Memory B cell (primary cell): ENCODE measurements around the gene ASNSD1.
"Not testable (repeated sequence)": the region's sequence is repeated elsewhere in the genome, so short reads cannot be mapped to it uniquely, and the experiment has no call there.

Experiments used
- ATAC-seq: fragments of 150-1000 bp; cut with Tn5 transposase; 2 replicates; pipeline ENCODE4 v1.10.0; 2021; ENCODE audit warnings: low read depth, mild to moderate bottlenecking, moderate library complexity
- DNase-seq, 2 donors: peaks; one replicate each; pipeline ENCODE4 v3.0.0; 2022; ENCODE audit warnings: low spot score in 2 of 2
- H3K27ac Mint-ChIP-seq: one replicate; pipeline ENCODE4 v1.8.0; 2022; ENCODE audit warnings: mild to moderate bottlenecking, moderate library complexity, mixed read lengths
- H3K27me3 Mint-ChIP-seq: one replicate; pipeline ENCODE4 v1.8.0; 2022; ENCODE audit warnings: mixed read lengths
- H3K36me3 Mint-ChIP-seq: one replicate; pipeline ENCODE4 v1.8.0; 2022; ENCODE audit warnings: mild to moderate bottlenecking, mixed read lengths
- H3K4me1 Mint-ChIP-seq: one replicate; pipeline ENCODE4 v1.8.0; 2022; ENCODE audit warnings: mixed read lengths
- H3K4me3 Mint-ChIP-seq: one replicate; pipeline ENCODE4 v1.8.0; 2022; ENCODE audit warnings: mild to moderate bottlenecking, moderate library complexity, mixed read lengths
- H3K9me3 Mint-ChIP-seq: one replicate; pipeline ENCODE4 v1.8.0; 2022; ENCODE audit warnings: mixed read lengths

The ASNSD1 gene

GRCh38 chr2:189660803-189661147 lies 484 bp upstream of the ASNSD1 start:
- Mint-ChIP-seq H3K27ac (no peak overlapping the region), H3K36me3 (no peaks in the 10 kb centered on the region), H3K4me3 (no peak overlapping the region), H3K9me3 (no peaks in the 10 kb centered on the region), H3K27me3 (no peaks in the 10 kb centered on the region), H3K4me1 (peaks cover 20% of the 10 kb centered on the region)
- ATAC-seq (no peak), DNase-seq (no peak)

- Mint-ChIP-seq H3K4me1 (peaks cover 20% of the 10 kb centered on the region), H3K9me3 (no peaks in the 10 kb centered on the region), H3K27ac (no peak overlapping the region), H3K36me3 (peaks cover 6% of the 10 kb centered on the region), H3K27me3 (no peaks in the 10 kb centered on the region), H3K4me3 (no peak overlapping the region)
- DNase-seq (no peak), ATAC-seq (no peak)
Observed at GRCh38 chr2:189661957-189662321, 680 bp downstream of the ASNSD1 start.

- peaks cover 16% of the 10 kb centered on the region for H3K4me1 Mint-ChIP-seq
- no peaks in the 10 kb centered on the region for H3K9me3 Mint-ChIP-seq
- ATAC-seq, result no peak
- no peak overlapping the region for H3K27ac Mint-ChIP-seq
- DNase-seq, result no peak
- H3K27me3 Mint-ChIP-seq, result no peaks in the 10 kb centered on the region
- H3K36me3 Mint-ChIP-seq, result peaks cover 9% of the 10 kb centered on the region
- H3K4me3 Mint-ChIP-seq, result no peak overlapping the region
Observed at GRCh38 chr2:189662669-189663226, 1.5 kb downstream of the ASNSD1 start.

- not testable (repeated sequence) for H3K27me3 Mint-ChIP-seq, ATAC-seq, H3K9me3 Mint-ChIP-seq, H3K4me1 Mint-ChIP-seq, H3K27ac Mint-ChIP-seq, DNase-seq
- peaks cover 11% of the 10 kb centered on the region for H3K36me3 Mint-ChIP-seq
- H3K4me3 Mint-ChIP-seq, result peak overlapping the region; percentile 27
Observed at GRCh38 chr2:189663319-189663718, 2.1 kb downstream of the ASNSD1 start.

GRCh38 chr2:189669913-189670312 lies 8.7 kb downstream of the ASNSD1 start:
- peaks cover 11% of the 10 kb centered on the region for H3K4me1 Mint-ChIP-seq
- no peak overlapping the region for H3K27ac Mint-ChIP-seq
- H3K27me3 Mint-ChIP-seq, result no peaks in the 10 kb centered on the region
- peaks cover 20% of the 10 kb centered on the region for H3K36me3 Mint-ChIP-seq
- no peak for ATAC-seq
- no peak for DNase-seq
- H3K9me3 Mint-ChIP-seq, result no peaks in the 10 kb centered on the region
- H3K4me3 Mint-ChIP-seq, result no peak overlapping the region

GRCh38 chr2:189673661-189674373 lies 12.6 kb downstream of the ASNSD1 start:
- ATAC-seq (no peak), DNase-seq (no peak)
- H3K36me3 Mint-ChIP-seq, result peaks cover 24% of the 10 kb centered on the region

GRCh38 chr2:189674374-189675112 lies 13.3 kb downstream of the ASNSD1 start, which contains the start of gene ANKAR:
TSS of gene ANKAR (plus strand) at chr2:189674670. CDS start at chr2:189676491, 1,821 bp downstream.
- H3K36me3 Mint-ChIP-seq, result peaks cover 22% of the 10 kb centered on the region
- peaks cover 26% of the 10 kb centered on the region for H3K4me1 Mint-ChIP-seq
- peak within 1 kb of the TSS; percentile 95 for H3K4me3 Mint-ChIP-seq
- peaks cover 8% of the 10 kb centered on the region for H3K9me3 Mint-ChIP-seq
- H3K27ac Mint-ChIP-seq, result peak within 1 kb of the TSS; percentile 97
- DNase-seq, result peak; percentile 89
- no peaks in the 10 kb centered on the region for H3K27me3 Mint-ChIP-seq
- peak; percentile 90 for ATAC-seq

More at GRCh38 chr2:189673661-189674373, 12.6 kb downstream of the ASNSD1 start:
- H3K27ac Mint-ChIP-seq, result peak overlapping the region; percentile 97
- H3K27me3 Mint-ChIP-seq, result no peaks in the 10 kb centered on the region
- H3K9me3 Mint-ChIP-seq, result peaks cover 7% of the 10 kb centered on the region
- peaks cover 20% of the 10 kb centered on the region for H3K4me1 Mint-ChIP-seq
- peak overlapping the region; percentile 95 for H3K4me3 Mint-ChIP-seq

- DNase-seq (no peak), ATAC-seq (no peak)
- Mint-ChIP-seq H3K27me3 (no peaks in the 10 kb centered on the region), H3K9me3 (peaks cover 8% of the 10 kb centered on the region), H3K36me3 (peaks cover 22% of the 10 kb centered on the region), H3K27ac (no peak overlapping the region), H3K4me3 (no peak overlapping the region), H3K4me1 (peaks cover 34% of the 10 kb centered on the region)
Observed at GRCh38 chr2:189676471-189676870, 15.2 kb downstream of the ASNSD1 start.

GRCh38 chr2:189679226-189679625 lies 18.0 kb downstream of the ASNSD1 start:
- Mint-ChIP-seq H3K9me3 (peaks cover 8% of the 10 kb centered on the region), H3K36me3 (peaks cover 16% of the 10 kb centered on the region), H3K27me3 (no peaks in the 10 kb centered on the region), H3K4me1 (peaks cover 31% of the 10 kb centered on the region), H3K27ac (no peak overlapping the region), H3K4me3 (no peak overlapping the region)
- ATAC-seq (no peak), DNase-seq (no peak)

- no peak overlapping the region for H3K27ac Mint-ChIP-seq
- H3K9me3 Mint-ChIP-seq, result peaks cover 8% of the 10 kb centered on the region
- peaks cover 30% of the 10 kb centered on the region for H3K4me1 Mint-ChIP-seq
- no peak overlapping the region for H3K4me3 Mint-ChIP-seq
- no peak for DNase-seq
- no peaks in the 10 kb centered on the region for H3K27me3 Mint-ChIP-seq
- ATAC-seq, result no peak
- peaks cover 16% of the 10 kb centered on the region for H3K36me3 Mint-ChIP-seq
Observed at GRCh38 chr2:189681203-189681602, 19.9 kb downstream of the ASNSD1 start.

- Mint-ChIP-seq H3K9me3 (peaks cover 8% of the 10 kb centered on the region), H3K4me3 (no peak overlapping the region), H3K4me1 (peaks cover 30% of the 10 kb centered on the region), H3K36me3 (peaks cover 16% of the 10 kb centered on the region), H3K27me3 (no peaks in the 10 kb centered on the region), H3K27ac (no peak overlapping the region)
- ATAC-seq (no peak), DNase-seq (no peak)
Observed at GRCh38 chr2:189681903-189682302, 20.6 kb downstream of the ASNSD1 start.

GRCh38 chr2:189683348-189683747 lies 22.1 kb downstream of the ASNSD1 start:
- Mint-ChIP-seq H3K4me1 (peaks cover 29% of the 10 kb centered on the region), H3K27me3 (no peaks in the 10 kb centered on the region), H3K27ac (no peak overlapping the region), H3K4me3 (no peak overlapping the region), H3K36me3 (peaks cover 6% of the 10 kb centered on the region), H3K9me3 (peaks cover 5% of the 10 kb centered on the region)
- DNase-seq, result no peak
- ATAC-seq, result no peak

GRCh38 chr2:189684811-189685210 lies 23.6 kb downstream of the ASNSD1 start:
- Mint-ChIP-seq H3K36me3 (peaks cover 3% of the 10 kb centered on the region), H3K4me3 (no peak overlapping the region), H3K27ac (no peak overlapping the region), H3K4me1 (peaks cover 18% of the 10 kb centered on the region), H3K9me3 (no peaks in the 10 kb centered on the region), H3K27me3 (no peaks in the 10 kb centered on the region)
- ATAC-seq (no peak), DNase-seq (no peak)

GRCh38 chr2:189685540-189686229 lies 24.4 kb downstream of the ASNSD1 start:
- H3K27ac Mint-ChIP-seq, result no peak overlapping the region
- no peak for ATAC-seq
- peaks cover 3% of the 10 kb centered on the region for H3K36me3 Mint-ChIP-seq

More at GRCh38 chr2:189685540-189686229, 24.4 kb downstream of the ASNSD1 start:
- H3K9me3 Mint-ChIP-seq, result no peaks in the 10 kb centered on the region
- peaks cover 12% of the 10 kb centered on the region for H3K4me1 Mint-ChIP-seq
- no peak overlapping the region for H3K4me3 Mint-ChIP-seq
- no peak for DNase-seq
- H3K27me3 Mint-ChIP-seq, result no peaks in the 10 kb centered on the region
